C4-2B (cell line): ENCODE measurements around the gene AUNIP.

ENCODE experiments used
- H3K27ac ChIP-seq: fragments of 450-650 bp; 2 replicates; pipeline ENCODE4 v1.5.1; 2017
- CTCF ChIP-seq: fragments of 450-650 bp; conservative IDR thresholded peaks from 2 replicates; pipeline ENCODE4 v1.5.1; 2017; ENCODE audit warnings: mild to moderate bottlenecking
- ZFX ChIP-seq: fragments of 450-650 bp; IDR thresholded peaks from 2 replicates; pipeline ENCODE4 v1.6.1; 2017

Gene AUNIP

GRCh38 chr1:25810341-25811299 is 48.6 kb downstream of the AUNIP start:
- TF ChIP-seq ZFX (0 out of 2 replicates have a peak, but pooled peaks have one; percentile 21), CTCF (peak; percentile 83)
- peak overlapping the region; percentile 93 for H3K27ac ChIP-seq

GRCh38 chr1:25809929-25810328 is 49.3 kb downstream of the AUNIP start:
- no peak for TF ChIP-seq CTCF
- TF ChIP-seq ZFX = no peak
- peak overlapping the region; percentile 93 for H3K27ac ChIP-seq

GRCh38 chr1:25809283-25809926 is 49.9 kb downstream of the AUNIP start:
- peak overlapping the region; percentile 93 for H3K27ac ChIP-seq
- TF ChIP-seq ZFX (no peak), CTCF (no peak)

- H3K27ac ChIP-seq = peak overlapping the region; percentile 93
- TF ChIP-seq ZFX (no peak), CTCF (no peak)
These were observed 50.6 kb downstream of the AUNIP start for GRCh38 chr1:25808481-25809244.

GRCh38 chr1:25807480-25808390 is 51.5 kb downstream of the AUNIP start:
- peak overlapping the region; percentile 93 for H3K27ac ChIP-seq

More at GRCh38 chr1:25807480-25808390, 51.5 kb downstream of the AUNIP start:
- no peak for TF ChIP-seq ZFX
- TF ChIP-seq CTCF = no peak
